ENCODE results near the gene OSBPL9. TPM values are rescaled to one million over a fixed set of nuclear protein-coding genes. Genes with fewer than 3 reads are reported as not detected.

OSBPL9 gene
- total RNA-seq, 1 experiment from 2014 or later = 62.4 TPM

DNA sequence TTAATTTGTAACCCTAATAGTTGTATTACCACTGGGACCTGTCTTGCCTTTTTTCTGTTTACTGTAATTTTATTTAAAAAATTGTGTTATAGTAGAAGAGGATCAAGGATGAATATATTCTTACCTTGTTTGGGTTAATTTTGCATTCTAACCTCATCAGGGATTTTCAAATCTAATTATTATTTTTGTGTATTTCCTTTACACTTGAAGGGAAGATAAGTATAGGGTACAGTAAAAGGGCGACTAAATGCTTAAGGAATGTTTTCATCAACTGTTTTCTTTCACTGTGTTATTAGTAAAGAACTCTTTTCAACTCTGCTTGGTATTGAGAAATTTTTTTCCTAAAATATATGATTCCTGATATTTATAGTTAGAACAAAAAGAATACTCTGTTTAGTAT lies 33.3 kb downstream of the OSBPL9 start:
- no peak for TF ChIP-seq EZH2 (IDR thresholded peaks at IDR 0.05; ENCODE audit: borderline replicate concordance, low read depth, low read length, poor library complexity, severe bottlenecking)
- TF ChIP-seq CTCF (conservative IDR thresholded peaks at IDR 0.05; ENCODE audit: low read depth, low read length) = no peak
- ChIA-PET POLR2A (ENCODE audit: low non-redundant PET) (no interaction called here), CTCF (no interaction called here)
- Histone ChIP-seq H3K4me1 (ENCODE audit: insufficient read depth, low read length, poor library complexity, severe bottlenecking) (peaks cover 30% of the 10 kb centered on the region), H3K4me3 (ENCODE audit: low read depth, low read length, poor library complexity, severe bottlenecking) (no peak overlapping the region), H3K27me3 (replicated peaks; ENCODE audit: insufficient read depth, low read depth, low read length, poor library complexity) (no peaks in the 10 kb centered on the region), H3K36me3 (ENCODE audit: insufficient read depth, low read length, poor library complexity, severe bottlenecking) (no peaks in the 10 kb centered on the region), H3K9me3 (ENCODE audit: low read depth, low read length, poor library complexity, severe bottlenecking) (peaks cover 3% of the 10 kb centered on the region), H3K27ac (ENCODE audit: low read depth, low read length, poor library complexity, severe bottlenecking) (no peak overlapping the region)
- no TSS peak for BruUV-seq (replicated peaks)
- DNase-seq (ENCODE audit: low spot score) = no peak
- intact Hi-C loops (cut with micrococcal nuclease; ENCODE audit: unreplicated experiment) = no loop called here

DNA sequence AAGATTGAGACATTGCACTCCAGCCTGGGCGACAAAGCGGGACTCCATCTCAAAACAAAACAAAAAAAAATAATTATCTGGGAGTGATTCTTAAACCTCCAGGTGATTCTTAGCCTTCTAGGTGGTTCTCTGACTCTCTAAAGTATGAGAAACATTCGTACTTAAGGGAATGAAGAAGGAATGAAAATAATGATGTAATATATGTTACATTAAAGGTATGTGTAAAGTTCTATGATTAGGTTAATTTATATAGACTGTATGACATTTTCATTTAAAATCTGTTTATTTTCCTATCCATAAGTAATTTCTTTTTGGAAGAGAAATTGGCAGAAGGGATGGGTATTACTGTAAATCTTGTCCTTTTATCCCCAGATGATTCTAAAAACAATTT lies 34.7 kb downstream of the OSBPL9 start:
- ChIA-PET POLR2A (ENCODE audit: low non-redundant PET) (no interaction called here), CTCF (no interaction called here)

DNA sequence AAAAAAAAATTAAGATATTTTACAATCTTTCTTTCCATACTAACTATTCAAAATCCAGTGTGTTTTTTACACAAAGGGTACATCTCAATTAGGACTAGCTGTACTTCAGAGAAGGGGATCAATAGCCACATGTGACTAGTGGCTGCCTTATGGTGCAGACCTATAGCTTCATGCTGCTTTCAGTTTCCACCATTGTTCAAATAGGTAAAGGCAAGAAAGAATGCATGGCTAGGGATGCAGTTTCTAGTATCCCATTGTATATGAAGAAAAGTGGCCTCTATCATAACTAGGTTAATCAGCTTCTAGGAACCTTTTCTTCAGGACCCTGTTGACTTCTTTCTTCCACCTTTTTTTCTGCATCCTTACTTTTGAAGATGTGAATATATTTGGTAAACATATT lies 35.7 kb downstream of the OSBPL9 start:
- BruUV-seq (replicated peaks) = no TSS peak
- no peaks in the 10 kb centered on the region for H3K27me3 ChIP-seq (replicated peaks; ENCODE audit: insufficient read depth, low read depth, low read length, poor library complexity)
- H3K9me3 ChIP-seq (ENCODE audit: low read depth, low read length, poor library complexity, severe bottlenecking) = no peaks in the 10 kb centered on the region
- POLR2A ChIA-PET (ENCODE audit: low non-redundant PET) = no interaction called here
- peaks cover 29% of the 10 kb centered on the region for H3K4me1 ChIP-seq (ENCODE audit: insufficient read depth, low read length, poor library complexity, severe bottlenecking)
- intact Hi-C loops (cut with micrococcal nuclease; ENCODE audit: unreplicated experiment) = no loop called here
- no peak overlapping the region for H3K27ac ChIP-seq (ENCODE audit: low read depth, low read length, poor library complexity, severe bottlenecking)
- CTCF ChIA-PET = no interaction called here
- DNase-seq (ENCODE audit: low spot score) = no peak
- TF ChIP-seq CTCF (conservative IDR thresholded peaks at IDR 0.05; ENCODE audit: low read depth, low read length) = no peak
- no peak overlapping the region for H3K4me3 ChIP-seq (ENCODE audit: low read depth, low read length, poor library complexity, severe bottlenecking)
- no peaks in the 10 kb centered on the region for H3K36me3 ChIP-seq (ENCODE audit: insufficient read depth, low read length, poor library complexity, severe bottlenecking)

More for the DNA sequence above, 34.7 kb downstream of the OSBPL9 start:
- no TSS peak for BruUV-seq (replicated peaks)
- peaks cover 3% of the 10 kb centered on the region for H3K9me3 ChIP-seq (ENCODE audit: low read depth, low read length, poor library complexity, severe bottlenecking)
- H3K27me3 ChIP-seq (replicated peaks; ENCODE audit: insufficient read depth, low read depth, low read length, poor library complexity) = no peaks in the 10 kb centered on the region
- intact Hi-C loops (cut with micrococcal nuclease; ENCODE audit: unreplicated experiment) = no loop called here
- peaks cover 29% of the 10 kb centered on the region for H3K4me1 ChIP-seq (ENCODE audit: insufficient read depth, low read length, poor library complexity, severe bottlenecking)
- TF ChIP-seq EZH2 (IDR thresholded peaks at IDR 0.05; ENCODE audit: borderline replicate concordance, low read depth, low read length, poor library complexity, severe bottlenecking) (no peak), CTCF (conservative IDR thresholded peaks at IDR 0.05; ENCODE audit: low read depth, low read length) (no peak)
- no peak overlapping the region for H3K27ac ChIP-seq (ENCODE audit: low read depth, low read length, poor library complexity, severe bottlenecking)
- DNase-seq (ENCODE audit: low spot score) = no peak
- H3K4me3 ChIP-seq (ENCODE audit: low read depth, low read length, poor library complexity, severe bottlenecking) = no peak overlapping the region
- no peaks in the 10 kb centered on the region for H3K36me3 ChIP-seq (ENCODE audit: insufficient read depth, low read length, poor library complexity, severe bottlenecking)

Measured in A673 (cell line).